HepG2 (cell line): Measurements from ENCODE around the gene ZSWIM5. TPM values are rescaled to one million over a fixed set of nuclear protein-coding genes. Genes with fewer than 3 reads are reported as not detected.

Source experiments
- ADNP ChIP-seq: sonication (generic); formaldehyde crosslinking; IDR thresholded peaks from 2 replicates; pipeline ENCODE4 v1.4.0; 2020; ENCODE audit warnings: missing genetic modification reagents
- CCDC6 ChIP-seq: sonication (generic); formaldehyde crosslinking; IDR thresholded peaks from 2 replicates; pipeline ENCODE4 v1.8.1; 2022; ENCODE audit warnings: mild to moderate bottlenecking, missing genetic modification reagents, moderate library complexity
- FOXA1 ChIP-seq, 2 experiments: fragments of 450-650 bp in 1 of 2; sonication (generic) in 1 of 2; formaldehyde crosslinking in 1 of 2; IDR thresholded peaks; 2 replicates each; pipeline versions ENCODE4 v1.4.0 to v1.6.1; 2016 to 2020; ENCODE audit warnings: missing genetic modification reagents in 1 of 2
- HNRNPUL1 ChIP-seq: fragments of 200-400 bp; formaldehyde crosslinking; IDR thresholded peaks from 2 replicates; pipeline ENCODE4 v1.6.1; 2017; ENCODE audit warnings: low read depth, mild to moderate bottlenecking, low read length, moderate library complexity
- HOXA3 ChIP-seq: sonication (generic); formaldehyde crosslinking; IDR thresholded peaks from 2 replicates; pipeline ENCODE4 v1.5.0; 2020; ENCODE audit warnings: missing genetic modification reagents
- PTBP1 ChIP-seq: fragments of 200-400 bp; formaldehyde crosslinking; IDR thresholded peaks from 2 replicates; pipeline ENCODE4 v1.6.1; 2018; ENCODE audit warnings: low read length, low read depth; ENCODE audit not compliant: poor library complexity, severe bottlenecking
- REST ChIP-seq, 2 experiments: IDR thresholded peaks; 2 replicates each; pipeline ENCODE4 v1.6.1; 2011 to 2012; ENCODE audit warnings: low read length in 2 of 2, borderline replicate concordance in 1 of 2, low read depth in 1 of 2, mild to moderate bottlenecking in 1 of 2, moderate library complexity in 1 of 2
- RXRA ChIP-seq: sonication (generic); formaldehyde crosslinking; IDR thresholded peaks from 2 replicates; pipeline ENCODE4 v1.5.1; 2020; ENCODE audit warnings: missing genetic modification reagents
- RXRB ChIP-seq: IDR thresholded peaks from 2 replicates; pipeline ENCODE4 v1.6.1; 2016; ENCODE audit warnings: borderline replicate concordance, missing genetic modification reagents, missing compliant biosample characterization
- SYNCRIP ChIP-seq: fragments of 200-400 bp; formaldehyde crosslinking; IDR thresholded peaks from 2 replicates; pipeline ENCODE4 v1.6.1; 2018; ENCODE audit warnings: mild to moderate bottlenecking, low read depth, low read length; ENCODE audit not compliant: insufficient read depth
- THAP8 ChIP-seq: sonication (generic); formaldehyde crosslinking; IDR thresholded peaks from 2 replicates; pipeline ENCODE4 v1.5.1; 2020; ENCODE audit warnings: missing genetic modification reagents, mild to moderate bottlenecking, borderline replicate concordance
- ZFP36L1 ChIP-seq: sonication (generic); formaldehyde crosslinking; IDR thresholded peaks from 2 replicates; pipeline ENCODE4 v1.8.0; 2022; ENCODE audit warnings: mild to moderate bottlenecking, missing genetic modification reagents, moderate library complexity
- ZFP82 ChIP-seq: sonication (generic); formaldehyde crosslinking; IDR thresholded peaks from 2 replicates; pipeline ENCODE4 v1.5.1; 2020; ENCODE audit warnings: mild to moderate bottlenecking, missing genetic modification reagents, borderline replicate concordance
- ZFYVE20 ChIP-seq: sonication (generic); formaldehyde crosslinking; IDR thresholded peaks from 2 replicates; pipeline ENCODE4 v1.8.0; 2023; ENCODE audit warnings: low read depth, mild to moderate bottlenecking, moderate library complexity, missing genetic modification reagents, borderline replicate concordance
- ZNF33B ChIP-seq: sonication (generic); formaldehyde crosslinking; IDR thresholded peaks from 2 replicates; pipeline ENCODE4 v1.5.1; 2020; ENCODE audit warnings: mild to moderate bottlenecking, missing genetic modification reagents
- ZNF432 ChIP-seq: sonication (generic); formaldehyde crosslinking; IDR thresholded peaks from 2 replicates; pipeline ENCODE4 v1.5.0; 2020; ENCODE audit warnings: missing genetic modification reagents, mild to moderate bottlenecking, borderline replicate concordance
- ZNF614 ChIP-seq: IDR thresholded peaks from 2 replicates; pipeline ENCODE4 v1.6.1; 2018; ENCODE audit warnings: missing biosample characterization, missing genetic modification reagents, inconsistent platforms, borderline replicate concordance
- ZNF619 ChIP-seq: sonication (generic); formaldehyde crosslinking; IDR thresholded peaks from 2 replicates; pipeline ENCODE4 v1.4.0; 2020; ENCODE audit warnings: mild to moderate bottlenecking, missing genetic modification reagents
- ZNF691 ChIP-seq: sonication (generic); formaldehyde crosslinking; IDR thresholded peaks from 2 replicates; pipeline ENCODE4 v1.4.0; 2020; ENCODE audit warnings: missing genetic modification reagents, low read depth, mild to moderate bottlenecking, borderline replicate concordance
- ZNF883 ChIP-seq: sonication (generic); formaldehyde crosslinking; IDR thresholded peaks from 2 replicates; pipeline ENCODE4 v1.5.1; 2020; ENCODE audit warnings: mild to moderate bottlenecking, missing genetic modification reagents; ENCODE audit errors: not compliant biosample characterization
- ZSCAN5A ChIP-seq: sonication (generic); formaldehyde crosslinking; IDR thresholded peaks from 2 replicates; pipeline ENCODE4 v1.8.0; 2022; ENCODE audit warnings: mild to moderate bottlenecking, missing genetic modification reagents, borderline replicate concordance
- polyA plus RNA-seq, 8 experiments: library from polyadenylated mRNA; depleted of rRNA in 3 of 8; stranded (reverse) in 7 of 8; unstranded in 1 of 8; fragments of >200 nt; fragmentation: Illumina TruSeq in 4 of 8; extraction: Trizol in 4 of 8; gene quantifications; 2 replicates each; pipeline versions ENCODE4 v1.2.1 to v1.2.3, GENCODE V29; 2011 to 2016; ENCODE audit warnings: low read depth in 4 of 8, missing spikeins in 1 of 8, mixed read lengths in 1 of 8; ENCODE audit not compliant: insufficient read depth in 1 of 8
- total RNA-seq, 5 experiments: library from RNA; depleted of rRNA; stranded (reverse); fragments of >200 nt; fragmentation: Illumina TruSeq; extraction: Trizol; gene quantifications; 2 replicates each; pipeline ENCODE4 v1.2.3, GENCODE V29; 2016; ENCODE audit warnings: low read depth in 1 of 5

Gene ZSWIM5
- total and polyA plus RNA-seq, 2 of the 13 experiments (the other 11 are each of a cell fraction or from before 2014, with no cell fraction given) = 11.0 to 20.6 TPM

GRCh38 chr1:45010855-45011811, 195.3 kb downstream of the ZSWIM5 start, which contains the start of gene HECTD3 (continued):
- TF ChIP-seq FOXA1 (IDR thresholded peaks at IDR 0.05) (no peak), FOXA1 (CRISPR knock-in tag; IDR thresholded peaks at IDR 0.05) (no peak), RXRA (CRISPR knock-in tag) (no peak), PTBP1 (no peak), ZSCAN5A (CRISPR knock-in tag) (no peak), REST (IDR thresholded peaks at IDR 0.05; ENCODE audit: borderline replicate concordance in 1 of 2, low read depth in 1 of 2, low read length in 2 of 2) (peak in 1 of 2 experiments; percentile 36; a peak in 1 of 4 replicates), ZFP82 (no peak), HOXA3 (CRISPR knock-in tag) (peak; percentile 73; the same call in 1 of the 2 replicates), ZNF691 (CRISPR knock-in tag) (0 out of 2 replicates have a peak, but pooled peaks have one; percentile 14), ADNP (no peak), ZNF614 (CRISPR knock-in tag) (no peak), HNRNPUL1 (no peak), ZNF432 (CRISPR knock-in tag) (no peak), THAP8 (no peak), RXRB (CRISPR knock-in tag) (no peak), ZNF619 (CRISPR knock-in tag) (no peak), ZNF883 (CRISPR knock-in tag) (no peak), CCDC6 (CRISPR knock-in tag) (no peak), ZFYVE20 (no peak), ZFP36L1 (CRISPR knock-in tag) (no peak), ZNF33B (CRISPR knock-in tag) (no peak), SYNCRIP (no peak)
